ENCODE data around the gene NUP54.

Gene NUP54

DNA sequence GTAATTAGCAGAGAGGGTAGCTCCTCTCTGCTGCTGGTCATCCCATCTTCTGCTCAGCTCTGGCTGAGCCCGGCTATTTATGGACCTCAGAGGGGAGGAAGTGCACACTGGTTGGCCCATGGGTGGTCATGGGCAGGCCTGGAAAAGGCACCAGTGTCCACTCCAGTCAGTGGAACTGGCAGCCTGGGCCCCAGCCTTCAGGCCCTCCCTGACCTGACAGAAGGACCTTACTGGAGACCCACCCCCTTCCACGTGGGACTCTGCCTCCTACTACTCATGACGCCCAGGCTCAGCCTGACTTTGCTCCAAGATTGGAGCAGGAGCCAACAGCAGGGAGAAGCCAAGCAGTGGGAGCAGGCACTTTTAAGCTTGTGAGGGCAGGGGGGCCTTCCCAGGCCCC, 81.7 kb downstream of the NUP54 start:
- DNase-seq: no peak

Data from NCI-H526 treated with DMSO at 0.1 percent for 48 hours (cell line).